K562 (cell line): ENCODE data around the gene CERCAM. TPM values are rescaled to one million over a fixed set of nuclear protein-coding genes. Genes with fewer than 3 reads are reported as not detected.

ENCODE experiments used
- ATAC-seq: fragments of 200-7000 bp; cut with Tn5 transposase; 3 replicates; pipeline ENCODE4 v1.9.1; 2020; ENCODE audit warnings: moderate library complexity
- BruUV-seq: library from RNA; stranded (reverse); fragments of 400-500 nt; replicated peaks from 2 replicates; lab custom pipeline; 2021; lab: Mats Ljungman, UMichigan
- CTCF ChIA-PET: fragments of 300-600 bp; formaldehyde crosslinking; extraction: SDS; loops from one replicate; lab custom pipeline; 2021; ENCODE audit warnings: low intra/inter-chr PET ratio; lab: Yijun Ruan, JAX
- POLR2A ChIA-PET: fragments of 300-600, 350-650 bp; sonication (Branson Sonifier 250); formaldehyde crosslinking; extraction: SDS; loops from one replicate; lab custom pipeline; 2021; ENCODE audit warnings: antibody characterized with exemption, inconsistent platforms; lab: Yijun Ruan, JAX
- DNase-seq, 4 experiments: peaks; one replicate each; pipeline versions ENCODE4 v3.0.0 to v3.0.0-alpha.2; 2011 to 2018; ENCODE audit warnings: low spot score in 3 of 4, mixed read lengths in 3 of 4; ENCODE audit errors: extremely low read depth in 1 of 4
- FAIRE-seq: peaks from 2 replicates; lab custom pipeline; 2011; peaks lifted over from hg19 to GRCh38; lab: Jason Lieb, UNC
- H2AFZ ChIP-seq: 2 replicates; pipeline ENCODE4 v1.6.0; 2011; ENCODE audit warnings: low read depth, low read length, control low read depth, inconsistent platforms
- H3K27ac ChIP-seq: fragments of 200-600 bp; 3 replicates; pipeline ENCODE4 v1.8.0; 2011; ENCODE audit warnings: low read depth, mild to moderate bottlenecking, control low read depth, inconsistent platforms, low read length, moderate library complexity, mixed read lengths; ENCODE audit errors: extremely low read depth
- H3K27me3 ChIP-seq, 2 experiments: fragments of 300-600 bp in 1 of 2; 2 replicates in 1 of 2; 3 replicates in 1 of 2; pipeline versions ENCODE4 v1.6.0 to v1.8.0; 2011; ENCODE audit warnings: inconsistent platforms in 2 of 2, low read length in 2 of 2, mild to moderate bottlenecking in 1 of 2, mixed read lengths in 1 of 2, moderate library complexity in 1 of 2; ENCODE audit not compliant: control insufficient read depth in 2 of 2, insufficient read depth in 2 of 2
- H3K36me3 ChIP-seq: fragments of 300-600 bp; 3 replicates; pipeline ENCODE4 v1.8.0; 2011; ENCODE audit warnings: mild to moderate bottlenecking, low read length, inconsistent platforms; ENCODE audit not compliant: control insufficient read depth, insufficient read depth
- H3K4me1 ChIP-seq, 2 experiments: fragments of 200-600 bp in 1 of 2; replicated peaks in 1 of 2; 2 replicates in 1 of 2; 3 replicates in 1 of 2; pipeline versions ENCODE4 v1.5.1 to v1.8.0; 2011; ENCODE audit warnings: inconsistent platforms in 2 of 2, low read length in 2 of 2, mild to moderate bottlenecking in 1 of 2, mixed read lengths in 1 of 2, moderate library complexity in 1 of 2; ENCODE audit not compliant: control insufficient read depth in 2 of 2, insufficient read depth in 2 of 2
- H3K4me2 ChIP-seq: 2 replicates; pipeline ENCODE4 v1.6.1; 2011; ENCODE audit warnings: low read length, control low read depth, inconsistent platforms, mixed read lengths; ENCODE audit not compliant: insufficient read depth
- H3K4me3 ChIP-seq: fragments of 200-600 bp; sonication (generic), shearing (Covaris generic); 2 replicates; pipeline ENCODE4 v1.5.1; 2016; ENCODE audit warnings: control low read depth, inconsistent platforms
- H3K79me2 ChIP-seq: fragments of 200-600 bp; 3 replicates; pipeline ENCODE4 v1.8.0; 2011; ENCODE audit warnings: low read length, inconsistent platforms; ENCODE audit not compliant: control insufficient read depth, insufficient read depth
- H3K9ac ChIP-seq, 2 experiments: 2 replicates each; pipeline versions ENCODE4 v1.6.0 to v1.6.1; 2011; ENCODE audit warnings: low read depth in 2 of 2, low read length in 2 of 2, control low read depth in 1 of 2, inconsistent platforms in 1 of 2, mild to moderate bottlenecking in 1 of 2, mixed read lengths in 1 of 2; ENCODE audit not compliant: insufficient read depth in 1 of 2
- H3K9me1 ChIP-seq: one replicate; pipeline ENCODE4 v1.6.0; 2011; ENCODE audit warnings: inconsistent platforms, mild to moderate bottlenecking, low read length, moderate library complexity; ENCODE audit not compliant: control insufficient read depth, insufficient read depth
- H3K9me3 ChIP-seq: replicated peaks from 2 replicates; pipeline ENCODE4 v1.5.1; 2011; ENCODE audit warnings: low read depth, low read length, inconsistent platforms; ENCODE audit not compliant: control insufficient read depth, insufficient read depth
- H4K20me1 ChIP-seq: replicated peaks from 2 replicates; pipeline ENCODE4 v1.6.1; 2011; ENCODE audit warnings: low read length, inconsistent platforms, mixed read lengths; ENCODE audit not compliant: control insufficient read depth, insufficient read depth
- ARNT ChIP-seq, 2 experiments: fragments of 450-650 bp; IDR thresholded peaks; 2 replicates each; pipeline ENCODE4 v1.6.1; 2016; ENCODE audit warnings: mild to moderate bottlenecking in 1 of 2
- EP400 ChIP-seq: fragments of 450-650 bp; IDR thresholded peaks from 2 replicates; pipeline ENCODE4 v1.6.1; 2017; ENCODE audit warnings: antibody characterized with exemption, mild to moderate bottlenecking, moderate library complexity
- ETV5 ChIP-seq: sonication (generic); formaldehyde crosslinking; IDR thresholded peaks from 2 replicates; pipeline ENCODE4 v1.4.0; 2020; ENCODE audit warnings: low read depth, mild to moderate bottlenecking, missing genetic modification reagents
- HNRNPLL ChIP-seq: fragments of 200-400 bp; formaldehyde crosslinking; IDR thresholded peaks from 2 replicates; pipeline ENCODE4 v1.6.1; 2017; ENCODE audit warnings: low read length, low read depth, mild to moderate bottlenecking; ENCODE audit not compliant: poor library complexity, severe bottlenecking
- MYC ChIP-seq, 2 experiments: fragments of 250-450 bp in 1 of 2; sonication (Bioruptor Pico) in 1 of 2; IDR thresholded peaks; 2 replicates each; pipeline versions ENCODE4 v1.5.1 to v1.6.1; 2012 to 2021; ENCODE audit warnings: low read depth in 2 of 2, borderline replicate concordance in 1 of 2, improper control_type of control experiment in 1 of 2, low read length in 1 of 2, mild to moderate bottlenecking in 1 of 2, moderate library complexity in 1 of 2
- NFYB ChIP-seq: IDR thresholded peaks from 2 replicates; pipeline ENCODE4 v1.6.1; 2011; ENCODE audit warnings: mild to moderate bottlenecking, moderate library complexity; ENCODE audit not compliant: insufficient read length; ENCODE audit errors: extremely low read depth
- PPARD ChIP-seq: fragments of 250-450 bp; sonication (Bioruptor Pico); IDR thresholded peaks from 2 replicates; pipeline ENCODE4 v1.8.0; 2022; ENCODE audit warnings: inconsistent platforms, mild to moderate bottlenecking, moderate library complexity
- RNF219 ChIP-seq: fragments of 250-450 bp; sonication (Bioruptor Pico); IDR thresholded peaks from 2 replicates; pipeline ENCODE4 v1.5.0; 2022; ENCODE audit warnings: mild to moderate bottlenecking
- SAP30 ChIP-seq: fragments of 200-600 bp; sonication (generic); IDR thresholded peaks from 2 replicates; pipeline ENCODE4 v1.6.1; 2012; ENCODE audit warnings: borderline replicate concordance, low read depth, mild to moderate bottlenecking, moderate library complexity, low read length, control low read depth, inconsistent platforms; ENCODE audit not compliant: insufficient read depth, poor library complexity, severe bottlenecking
- SP2 ChIP-seq: IDR thresholded peaks from 2 replicates; pipeline ENCODE4 v1.6.1; 2011; ENCODE audit warnings: mild to moderate bottlenecking, low read depth, low read length, moderate library complexity; ENCODE audit not compliant: poor library complexity, severe bottlenecking; ENCODE audit errors: extremely low read depth
- ZNF41 ChIP-seq: fragments of 250-450 bp; sonication (Bioruptor Pico); conservative IDR thresholded peaks from 2 replicates; pipeline ENCODE4 v1.4.0; 2020; ENCODE audit warnings: mild to moderate bottlenecking
- ZNF766 ChIP-seq: fragments of 200-800 bp; sonication (Bioruptor generic); conservative IDR thresholded peaks from 2 replicates; pipeline ENCODE4 v1.6.1; 2016; ENCODE audit warnings: missing genetic modification characterization, missing compliant biosample characterization
- WGBS: fragments of 100-300 bp; shearing (Covaris generic); methylation state at CpG from one replicate; pipeline ENCODE4 v1.1.6; 2016; ENCODE audit warnings: low coverage, mixed read lengths; ENCODE audit not compliant: insufficient coverage; ENCODE audit errors: missing lambda C conversion rate; 5-methylcytosine and 5-hydroxymethylcytosine counted together
- in situ Hi-C: fragments of 300-500 bp; cut with MboI; formaldehyde crosslinking; loops from 4 replicates; pipeline ENCODE4 v1.15.0; 2018; ENCODE audit warnings: inconsistent platforms, mixed read lengths
- intact Hi-C: fragments of 100-400 bp; cut with micrococcal nuclease; formaldehyde crosslinking; loops from 2 replicates; pipeline ENCODE4 v1.14.2; 2022
- polyA plus RNA-seq, 8 experiments: library from polyadenylated mRNA; depleted of rRNA in 4 of 8; stranded (reverse) in 5 of 8; unstranded in 3 of 8; fragments of >200 nt; fragmentation: Nextera tagmentation in 2 of 8; fragmentation: Illumina TruSeq in 1 of 8; extraction: Ambion mirVana in 2 of 8; extraction: Trizol in 1 of 8; gene quantifications; 2 replicates each; pipeline versions ENCODE4 v1.2.1 to v1.2.3, GENCODE V29; 2011 to 2014; ENCODE audit warnings: inconsistent platforms in 1 of 8, missing spikeins in 1 of 8
- total RNA-seq, 7 experiments: library from RNA; depleted of rRNA in 6 of 7; stranded (reverse); fragments of >200 nt in 6 of 7; fragmentation: Illumina TruSeq in 2 of 7; extraction: Trizol in 2 of 7; gene quantifications; 2 replicates each; pipeline versions ENCODE4 v1.2.1 to v1.2.3, GENCODE V29; 2011 to 2021; ENCODE audit warnings: low replicate concordance in 1 of 7
- TF ChIP-seq, protein P1 (sequence below): fragments of 250-450 bp; sonication (Bioruptor Pico); IDR thresholded peaks from 2 replicates; pipeline ENCODE4 v1.8.0; 2021; ENCODE audit warnings: borderline replicate concordance, mild to moderate bottlenecking, moderate library complexity; ENCODE audit not compliant: poor library complexity, severe bottlenecking
- TF ChIP-seq, protein P2 (sequence below): fragments of 250-450 bp; sonication (Bioruptor Pico); IDR thresholded peaks from 2 replicates; pipeline ENCODE4 v1.9.0; 2021; ENCODE audit warnings: mild to moderate bottlenecking
- TF ChIP-seq, protein P3 (sequence below): IDR thresholded peaks from 3 replicates; pipeline ENCODE4 v1.6.1; 2011; ENCODE audit warnings: borderline replicate concordance, mild to moderate bottlenecking; ENCODE audit not compliant: insufficient read length, insufficient read depth

Gene CERCAM
- total and polyA plus RNA-seq, 9 of the 15 experiments (the other 6 are each of a cell fraction or from before 2014, with no cell fraction given), result 0.75 to 24.0 (median 18.0) TPM

DNA sequence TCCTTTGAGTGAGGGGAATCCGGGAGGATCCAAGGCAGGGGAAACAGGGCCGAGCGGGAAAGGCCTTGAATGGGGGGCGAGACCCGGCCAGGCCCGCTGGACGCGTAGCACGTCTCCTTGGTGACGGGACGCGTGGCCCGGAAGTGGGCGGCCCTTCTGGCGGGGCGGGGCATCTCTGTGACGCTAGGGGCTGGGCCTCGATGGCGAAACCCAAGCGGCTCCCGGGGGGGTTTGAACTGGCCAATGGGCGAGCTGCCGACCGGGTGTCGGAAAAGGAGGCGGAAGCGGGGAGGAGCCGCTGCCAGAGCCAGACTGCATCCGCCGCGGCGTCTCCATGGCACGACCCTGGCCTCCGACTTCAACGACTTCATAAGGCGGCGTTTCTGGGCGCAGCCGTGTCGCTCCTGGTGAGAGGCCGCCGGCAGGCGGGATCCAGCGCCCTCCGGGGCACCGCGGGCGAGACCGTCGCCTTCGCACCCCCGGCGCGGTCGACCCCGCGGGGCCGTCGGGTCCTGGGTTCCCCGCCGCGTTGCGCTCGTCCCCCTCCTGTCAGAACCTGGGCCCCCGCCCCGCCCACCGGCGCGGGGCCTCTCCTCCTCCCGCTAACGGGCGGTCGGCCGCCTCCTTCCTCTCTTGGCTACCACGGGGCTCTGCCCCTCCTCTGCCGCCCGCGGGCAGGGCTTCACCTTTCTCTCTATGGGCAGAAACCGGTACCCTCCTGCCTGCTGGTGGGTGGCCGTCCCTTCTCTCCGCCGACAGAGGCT, 35.4 kb downstream of the CERCAM start, which contains the start of gene ODF2:
TSS of gene ODF2 (plus strand) at position 158 of the 764 bp plus-strand sequence. CDS start at position 244, 86 bp downstream.
- ChIA-PET POLR2A (interaction anchor here (0.6 to 1.2 kb wide), 4 partner anchors 9 to 340 kb away, joined by 3 to 5 read pairs (median 3); no protein-coding TSS in a partner anchor), CTCF (no interaction called here)
- ATAC-seq (peak; percentile 96), FAIRE-seq (peak; percentile 93), DNase-seq (peak; percentile 98 to 99 (median 99))
- Histone ChIP-seq H3K9me1 (peaks cover 7% of the 10 kb centered on the region), H3K9me3 (no peaks in the 10 kb centered on the region), H4K20me1 (no peaks in the 10 kb centered on the region; the same call in 1 of the 2 replicates), H2AFZ (peak within 1 kb of the TSS; percentile 100), H3K4me1 (peaks cover 6 to 26% of the 10 kb centered on the region in 2 experiments; a peak in 3 of 5 replicates), H3K27me3 (no peaks in the 10 kb centered on the region), H3K79me2 (peaks cover 34% of the 10 kb centered on the region), H3K36me3 (peaks cover 28% of the 10 kb centered on the region), H3K4me2 (peak within 1 kb of the TSS; percentile 97), H3K4me3 (peak within 1 kb of the TSS; percentile 79), H3K9ac (peak within 1 kb of the TSS; percentile 76 to 93), H3K27ac (peak within 1 kb of the TSS; percentile 80)
- 0% methylated on average over 27 of the region's 82 CpGs for WGBS
- BruUV-seq, result no TSS peak
- in situ Hi-C loops (no loop called here), intact Hi-C loops (loop anchor here (5.0 kb wide), 1 partner anchor 36 kb away; no protein-coding TSS in a partner anchor)
- TF ChIP-seq HNRNPLL (no peak), RNF219 (no peak), ZNF41 (CRISPR knock-in tag) (no peak), SAP30 (peak; percentile 99), PPARD (CRISPR knock-in tag) (no peak), ZNF766 (CRISPR knock-in tag) (no peak), NFYB (peak; percentile 66), EP400 (peak; percentile 63; the same call in 1 of the 2 replicates), ETV5 (CRISPR knock-in tag) (peak; percentile 87), SP2 (no peak), MYC (IDR thresholded peaks at IDR 0.05; ENCODE audit: low read depth, low read length) (peak; percentile 47; the same call in 1 of the 2 replicates), MYC (CRISPR knock-in tag; IDR thresholded peaks at IDR 0.05; ENCODE audit: borderline replicate concordance, low read depth) (0 out of 2 replicates have a peak, but pooled peaks have one; percentile 39), ARNT (IDR thresholded peaks at IDR 0.05) (no peak)
- TF ChIP-seq, protein P1, sequence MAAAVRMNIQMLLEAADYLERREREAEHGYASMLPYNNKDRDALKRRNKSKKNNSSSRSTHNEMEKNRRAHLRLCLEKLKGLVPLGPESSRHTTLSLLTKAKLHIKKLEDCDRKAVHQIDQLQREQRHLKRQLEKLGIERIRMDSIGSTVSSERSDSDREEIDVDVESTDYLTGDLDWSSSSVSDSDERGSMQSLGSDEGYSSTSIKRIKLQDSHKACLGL (CRISPR knock-in tag), result no peak
- TF ChIP-seq, protein P2, sequence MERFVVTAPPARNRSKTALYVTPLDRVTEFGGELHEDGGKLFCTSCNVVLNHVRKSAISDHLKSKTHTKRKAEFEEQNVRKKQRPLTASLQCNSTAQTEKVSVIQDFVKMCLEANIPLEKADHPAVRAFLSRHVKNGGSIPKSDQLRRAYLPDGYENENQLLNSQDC (CRISPR knock-in tag), result no peak
- TF ChIP-seq, protein P3, sequence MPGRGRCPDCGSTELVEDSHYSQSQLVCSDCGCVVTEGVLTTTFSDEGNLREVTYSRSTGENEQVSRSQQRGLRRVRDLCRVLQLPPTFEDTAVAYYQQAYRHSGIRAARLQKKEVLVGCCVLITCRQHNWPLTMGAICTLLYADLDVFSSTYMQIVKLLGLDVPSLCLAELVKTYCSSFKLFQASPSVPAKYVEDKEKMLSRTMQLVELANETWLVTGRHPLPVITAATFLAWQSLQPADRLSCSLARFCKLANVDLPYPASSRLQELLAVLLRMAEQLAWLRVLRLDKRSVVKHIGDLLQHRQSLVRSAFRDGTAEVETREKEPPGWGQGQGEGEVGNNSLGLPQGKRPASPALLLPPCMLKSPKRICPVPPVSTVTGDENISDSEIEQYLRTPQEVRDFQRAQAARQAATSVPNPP, result no peak
